ENCODE measurements around the gene KCNE4.

Gene KCNE4

GRCh38 chr2:223051693-223052289 lies at the start of gene KCNE4:
Gene KCNE4 (plus strand): TSS chr2:223052190. CDS start chr2:223052831, 641 bp downstream.
- no peak for DNase-seq

GRCh38 chr2:223003191-223003590 lies 48.8 kb upstream of the KCNE4 start:
- no peak for DNase-seq

- DNase-seq, result no peak
These were observed 46.5 kb upstream of the KCNE4 start for GRCh38 chr2:223005496-223005895.

- DNase-seq, result no peak
These were observed 44.5 kb upstream of the KCNE4 start for GRCh38 chr2:223007531-223007930.

GRCh38 chr2:223008162-223008561 lies 43.8 kb upstream of the KCNE4 start:
- DNase-seq, result no peak

GRCh38 chr2:223008956-223009355 lies 43.0 kb upstream of the KCNE4 start:
- no peak for DNase-seq

GRCh38 chr2:223010641-223011040 lies 41.3 kb upstream of the KCNE4 start:
- no peak for DNase-seq

- no peak for DNase-seq
These were observed 39.7 kb upstream of the KCNE4 start for GRCh38 chr2:223012291-223012690.

- DNase-seq, result no peak
These were observed 32.5 kb upstream of the KCNE4 start for GRCh38 chr2:223019390-223019930.

- no peak for DNase-seq
These were observed 31.8 kb upstream of the KCNE4 start for GRCh38 chr2:223019987-223020717.

GRCh38 chr2:223020971-223021675 lies 30.9 kb upstream of the KCNE4 start:
- DNase-seq, result no peak

- DNase-seq, result no peak
These were observed 25.5 kb upstream of the KCNE4 start for GRCh38 chr2:223026357-223027110.

GRCh38 chr2:223027442-223027841 lies 24.5 kb upstream of the KCNE4 start:
- DNase-seq, result no peak

GRCh38 chr2:223029287-223029686 lies 22.7 kb upstream of the KCNE4 start:
- DNase-seq, result no peak

- DNase-seq, result no peak
These were observed 19.5 kb upstream of the KCNE4 start for GRCh38 chr2:223032187-223033142.

- DNase-seq, result no peak
These were observed 17.6 kb upstream of the KCNE4 start for GRCh38 chr2:223034221-223034975.

GRCh38 chr2:223036790-223037444 lies 15.1 kb upstream of the KCNE4 start:
- DNase-seq, result no peak

- DNase-seq, result no peak
These were observed 14.6 kb upstream of the KCNE4 start for GRCh38 chr2:223037445-223037800.

GRCh38 chr2:223039618-223040017 lies 12.4 kb upstream of the KCNE4 start:
- DNase-seq, result no peak

GRCh38 chr2:223040527-223040926 lies 11.5 kb upstream of the KCNE4 start:
- DNase-seq, result no peak
